ENCODE measurements around the gene DENND6B. TPM values are rescaled to one million over a fixed set of nuclear protein-coding genes. Genes with fewer than 3 reads are reported as not detected.

Gene DENND6B
- total RNA-seq, 6 experiments from 2014 or later: 0.98 to 4.1 (median 1.9) TPM

DNA sequence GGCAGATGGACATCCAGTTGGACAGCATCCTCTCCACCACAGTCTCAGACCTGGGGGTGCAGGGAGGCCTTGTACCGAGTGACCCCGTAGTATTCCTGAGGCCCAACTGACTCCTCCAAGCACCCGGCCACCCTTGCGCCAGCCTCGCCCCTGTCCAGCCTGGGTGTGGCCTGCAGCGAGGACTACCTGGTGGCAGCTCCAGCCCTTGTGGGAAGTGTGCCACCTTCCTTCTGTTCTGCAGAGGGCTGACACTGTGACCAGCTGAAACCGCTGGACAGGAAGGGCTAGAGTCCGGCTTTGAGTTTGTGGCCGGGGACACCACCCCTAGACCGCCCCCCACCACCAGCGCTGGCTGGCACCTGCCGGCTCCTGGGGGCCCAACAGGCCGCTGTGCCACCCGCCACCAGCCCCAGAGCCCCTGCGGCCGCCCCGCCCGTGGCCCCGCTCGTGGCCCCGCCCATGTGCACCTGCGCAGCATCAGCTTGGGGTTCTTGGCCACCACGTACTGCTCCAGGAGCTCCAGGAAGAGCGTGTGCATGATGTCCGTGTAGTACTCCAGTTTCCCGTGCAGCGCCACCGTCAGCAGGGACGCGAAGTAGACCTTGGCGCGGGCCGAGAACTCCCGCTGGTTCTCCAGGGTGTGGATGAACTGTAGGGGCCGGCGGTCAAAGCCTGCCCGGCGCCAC, 46.6 kb downstream of the DENND6B start:
- WGBS (ENCODE audit: insufficient coverage, low coverage, low lambda C conversion rate, missing lambda C conversion rate): 93% methylated on average over 24 of the region's 38 CpGs
- TF ChIP-seq, protein P1, sequence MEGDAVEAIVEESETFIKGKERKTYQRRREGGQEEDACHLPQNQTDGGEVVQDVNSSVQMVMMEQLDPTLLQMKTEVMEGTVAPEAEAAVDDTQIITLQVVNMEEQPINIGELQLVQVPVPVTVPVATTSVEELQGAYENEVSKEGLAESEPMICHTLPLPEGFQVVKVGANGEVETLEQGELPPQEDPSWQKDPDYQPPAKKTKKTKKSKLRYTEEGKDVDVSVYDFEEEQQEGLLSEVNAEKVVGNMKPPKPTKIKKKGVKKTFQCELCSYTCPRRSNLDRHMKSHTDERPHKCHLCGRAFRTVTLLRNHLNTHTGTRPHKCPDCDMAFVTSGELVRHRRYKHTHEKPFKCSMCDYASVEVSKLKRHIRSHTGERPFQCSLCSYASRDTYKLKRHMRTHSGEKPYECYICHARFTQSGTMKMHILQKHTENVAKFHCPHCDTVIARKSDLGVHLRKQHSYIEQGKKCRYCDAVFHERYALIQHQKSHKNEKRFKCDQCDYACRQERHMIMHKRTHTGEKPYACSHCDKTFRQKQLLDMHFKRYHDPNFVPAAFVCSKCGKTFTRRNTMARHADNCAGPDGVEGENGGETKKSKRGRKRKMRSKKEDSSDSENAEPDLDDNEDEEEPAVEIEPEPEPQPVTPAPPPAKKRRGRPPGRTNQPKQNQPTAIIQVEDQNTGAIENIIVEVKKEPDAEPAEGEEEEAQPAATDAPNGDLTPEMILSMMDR (IDR thresholded peaks at IDR 0.05): no peak
- TF ChIP-seq POLR2A (IDR thresholded peaks at IDR 0.05): no peak
- Histone ChIP-seq H3K36me3 (peaks cover 0 to 89% (median 48%) of the 10 kb centered on the region in 4 donors), H3K9me3 (no peaks in the 10 kb centered on the region), H3K4me1 (peaks cover 0 to 7% (median 0%) of the 10 kb centered on the region in 4 donors), H3K4me3 (no peak overlapping the region), H3K27ac (no peak overlapping the region), H3K27me3 (no peaks in the 10 kb centered on the region)
- intact Hi-C loops (cut with DNase I): no loop called here
- ATAC-seq (no peak), DNase-seq (no peak)

DNA sequence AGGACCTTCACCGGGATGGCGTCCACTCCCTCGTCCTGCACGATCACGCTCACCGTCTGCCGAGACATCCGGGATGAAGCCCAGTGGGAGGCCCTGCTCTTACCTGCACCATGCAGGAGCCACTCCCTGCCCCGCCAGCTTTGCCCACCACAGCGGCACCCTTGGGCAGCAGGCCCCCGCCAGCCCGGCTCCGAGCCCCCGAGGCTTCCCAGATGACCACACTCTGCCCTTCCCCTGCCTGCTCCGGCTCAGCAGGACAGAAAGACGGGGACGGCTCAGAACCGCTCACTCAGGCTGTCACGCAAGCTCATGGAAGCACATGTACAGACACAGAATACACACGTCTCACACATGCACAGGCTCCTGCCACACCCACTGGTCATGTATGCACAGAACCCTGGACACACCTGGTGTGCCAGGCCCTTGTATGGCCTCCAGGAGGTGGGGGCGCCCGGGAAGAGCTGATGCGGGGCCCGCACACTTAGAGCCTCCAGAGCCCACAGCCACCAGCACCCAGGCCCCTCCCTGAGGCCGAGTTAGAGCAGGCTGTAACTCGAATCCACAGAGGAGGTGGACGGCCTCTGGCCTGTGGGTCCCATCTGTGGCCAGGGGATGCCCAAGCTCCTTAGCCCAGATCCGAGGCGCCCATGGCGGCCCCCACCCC, 47.7 kb downstream of the DENND6B start:
- ATAC-seq (no peak), DNase-seq (no peak)
- intact Hi-C loops (cut with DNase I): loop anchor here (5.0 to 10.0 kb wide), 2 partner anchors 46 to 48 kb away; partner anchors contain the start of gene DENND6B (in 2 of the 2)
- Histone ChIP-seq H3K4me3 (no peak overlapping the region), H3K36me3 (peaks cover 0 to 83% (median 51%) of the 10 kb centered on the region in 4 donors), H3K9me3 (no peaks in the 10 kb centered on the region), H3K27me3 (no peaks in the 10 kb centered on the region), H3K4me1 (peaks cover 0 to 9% (median 0%) of the 10 kb centered on the region in 4 donors), H3K27ac (no peak overlapping the region)
- no CpG with 5 or more reads among the region's 30 CpGs for WGBS (ENCODE audit: insufficient coverage, low coverage, low lambda C conversion rate, missing lambda C conversion rate)
- TF ChIP-seq, protein P1 (IDR thresholded peaks at IDR 0.05): no peak
- no peak for TF ChIP-seq POLR2A (IDR thresholded peaks at IDR 0.05)

DNA sequence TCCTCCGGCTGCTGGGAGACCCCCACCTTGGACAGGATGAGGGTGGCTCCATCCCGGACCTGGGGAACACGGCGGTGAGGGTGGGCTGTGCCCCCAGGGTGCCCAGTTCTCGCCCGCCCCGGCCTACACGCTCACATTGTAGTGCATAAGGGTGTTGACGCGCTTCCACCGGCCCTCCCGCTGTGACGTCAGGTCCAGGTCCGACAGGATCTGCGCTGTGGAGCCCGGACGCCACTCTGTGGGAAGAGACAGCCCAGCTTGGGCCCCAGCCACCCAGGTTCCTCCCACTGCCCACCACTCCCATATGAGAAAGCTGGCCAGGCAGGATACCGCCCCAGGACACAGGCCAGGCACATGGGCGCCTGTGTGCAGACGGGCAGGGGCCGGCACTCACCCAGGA, 48.4 kb downstream of the DENND6B start:
- DNase-seq (no peak), ATAC-seq (no peak)
- Histone ChIP-seq H3K27me3 (no peaks in the 10 kb centered on the region), H3K27ac (no peak overlapping the region), H3K9me3 (no peaks in the 10 kb centered on the region), H3K4me1 (peaks cover 0 to 13% (median 0%) of the 10 kb centered on the region in 4 donors), H3K4me3 (no peak overlapping the region), H3K36me3 (peaks cover 0 to 79% (median 49%) of the 10 kb centered on the region in 4 donors)
- intact Hi-C loops (cut with DNase I): loop anchor here (5.0 to 10.0 kb wide), 2 partner anchors 46 to 49 kb away; partner anchors contain the start of gene DENND6B (in 2 of the 2)
- no CpG with 5 or more reads among the region's 21 CpGs for WGBS (ENCODE audit: insufficient coverage, low coverage, low lambda C conversion rate, missing lambda C conversion rate)
- TF ChIP-seq POLR2A (IDR thresholded peaks at IDR 0.05): no peak
- TF ChIP-seq, protein P1 (IDR thresholded peaks at IDR 0.05): no peak

DNA sequence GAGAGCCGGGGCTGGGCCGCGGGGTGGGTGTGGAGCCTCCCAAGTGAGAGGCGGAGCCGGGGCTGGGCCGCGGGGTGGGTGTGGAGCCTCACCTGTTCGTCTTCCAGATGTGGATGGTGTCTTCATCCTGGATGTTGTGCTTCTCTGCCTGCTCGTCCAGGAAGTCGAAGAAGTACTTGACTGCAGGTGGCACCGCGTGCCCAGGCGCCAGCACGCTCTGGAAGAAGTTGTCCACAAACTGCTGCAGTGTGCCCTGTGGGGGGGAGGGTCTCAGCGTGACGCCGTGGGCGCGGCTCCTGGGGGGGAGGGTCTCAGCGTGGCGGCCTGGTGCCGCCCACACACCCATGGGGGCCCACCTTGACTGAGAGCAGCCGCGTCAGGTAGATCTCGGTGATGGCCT, 49.1 kb downstream of the DENND6B start:
- Histone ChIP-seq H3K27me3 (no peaks in the 10 kb centered on the region), H3K4me3 (no peak overlapping the region), H3K4me1 (peaks cover 0 to 13% (median 0%) of the 10 kb centered on the region in 4 donors), H3K27ac (no peak overlapping the region), H3K9me3 (no peaks in the 10 kb centered on the region), H3K36me3 (peaks cover 0 to 73% (median 42%) of the 10 kb centered on the region in 4 donors)
- DNase-seq (no peak), ATAC-seq (no peak)
- 74% methylated on average over 5 of the region's 25 CpGs for WGBS (ENCODE audit: insufficient coverage, low coverage, low lambda C conversion rate, missing lambda C conversion rate)
- intact Hi-C loops (cut with DNase I): loop anchor here (5.0 to 10.0 kb wide), 2 partner anchors 47 to 50 kb away; partner anchors contain the start of gene DENND6B (in 2 of the 2)
- no peak for TF ChIP-seq POLR2A (IDR thresholded peaks at IDR 0.05)
- TF ChIP-seq, protein P1 (IDR thresholded peaks at IDR 0.05): no peak
